MCF 10A (cell line): ENCODE results near the gene HPN. TPM values are rescaled to one million over a fixed set of nuclear protein-coding genes. Genes with fewer than 3 reads are reported as not detected.

ENCODE experiments used
- BruUV-seq: library from RNA; stranded (reverse); fragments of 400-500 nt; replicated peaks from 2 replicates; lab custom pipeline; 2021; lab: Mats Ljungman, UMichigan
- CTCF ChIA-PET: fragments of 300-600 bp; sonication (Branson Sonifier 250); formaldehyde crosslinking; extraction: SDS; loops from one replicate; lab custom pipeline; 2021; ENCODE audit warnings: antibody characterized with exemption, inconsistent platforms; lab: Yijun Ruan, JAX
- POLR2A ChIA-PET: fragments of 300-600, 350-650 bp; sonication (Branson Sonifier 250); formaldehyde crosslinking; extraction: SDS; loops from one replicate; lab custom pipeline; 2020; ENCODE audit warnings: antibody characterized with exemption, inconsistent platforms; lab: Yijun Ruan, JAX
- DNase-seq: peaks from one replicate; pipeline ENCODE4 v3.0.0-alpha.2; 2018; ENCODE audit not compliant: unreplicated experiment
- H3K27ac Mint-ChIP-seq: one replicate; pipeline ENCODE4 v1.8.0; 2022; ENCODE audit warnings: mild to moderate bottlenecking, low read depth, mixed read lengths; ENCODE audit not compliant: unreplicated experiment
- H3K27me3 Mint-ChIP-seq: one replicate; pipeline ENCODE4 v1.8.0; 2022; ENCODE audit warnings: mixed read lengths; ENCODE audit not compliant: insufficient read depth, unreplicated experiment
- H3K36me3 Mint-ChIP-seq: one replicate; pipeline ENCODE4 v1.8.0; 2022; ENCODE audit warnings: mild to moderate bottlenecking, moderate library complexity, mixed read lengths; ENCODE audit not compliant: insufficient read depth, unreplicated experiment
- H3K4me1 Mint-ChIP-seq: one replicate; pipeline ENCODE4 v1.8.0; 2022; ENCODE audit warnings: mixed read lengths; ENCODE audit not compliant: insufficient read depth, unreplicated experiment
- H3K4me3 Mint-ChIP-seq: one replicate; pipeline ENCODE4 v1.8.0; 2022; ENCODE audit warnings: mild to moderate bottlenecking, moderate library complexity, mixed read lengths; ENCODE audit not compliant: unreplicated experiment
- H3K9me3 Mint-ChIP-seq: one replicate; pipeline ENCODE4 v1.8.0; 2022; ENCODE audit warnings: mixed read lengths; ENCODE audit not compliant: unreplicated experiment
- intact Hi-C: fragments of 100-400 bp; cut with micrococcal nuclease; formaldehyde crosslinking; loops from 2 replicates; pipeline ENCODE4 v1.14.1; 2022
- total RNA-seq: library from RNA; stranded (reverse); gene quantifications from 2 replicates; pipeline ENCODE4 v1.2.3, GENCODE V29; 2022
- TF ChIP-seq, protein P1 (sequence below): fragments of 200-600 bp; IDR thresholded peaks from one replicate; pipeline ENCODE4 v1.8.0; 2022; ENCODE audit warnings: antibody characterized with exemption, mild to moderate bottlenecking; ENCODE audit not compliant: unreplicated experiment

HPN gene
- total RNA-seq, 1 experiment from 2014 or later, result not detected

GRCh38 chr19:35088131-35088913 is 46.8 kb downstream of the HPN start:
- Mint-ChIP-seq H3K27ac (no peak overlapping the region), H3K4me1 (peaks cover 5% of the 10 kb centered on the region), H3K27me3 (no peaks in the 10 kb centered on the region), H3K9me3 (no peaks in the 10 kb centered on the region), H3K4me3 (no peak overlapping the region), H3K36me3 (no peaks in the 10 kb centered on the region)
- ChIA-PET CTCF (interaction anchor here (0.9 to 4.7 kb wide), 5 partner anchors 8 to 66 kb away, joined by 3 to 25 read pairs (median 4); no protein-coding TSS in a partner anchor), POLR2A (interaction anchor here (1.1 kb wide), 1 partner anchor 36 kb away, joined by 3 read pairs; no protein-coding TSS in a partner anchor)
- TF ChIP-seq, protein P1, sequence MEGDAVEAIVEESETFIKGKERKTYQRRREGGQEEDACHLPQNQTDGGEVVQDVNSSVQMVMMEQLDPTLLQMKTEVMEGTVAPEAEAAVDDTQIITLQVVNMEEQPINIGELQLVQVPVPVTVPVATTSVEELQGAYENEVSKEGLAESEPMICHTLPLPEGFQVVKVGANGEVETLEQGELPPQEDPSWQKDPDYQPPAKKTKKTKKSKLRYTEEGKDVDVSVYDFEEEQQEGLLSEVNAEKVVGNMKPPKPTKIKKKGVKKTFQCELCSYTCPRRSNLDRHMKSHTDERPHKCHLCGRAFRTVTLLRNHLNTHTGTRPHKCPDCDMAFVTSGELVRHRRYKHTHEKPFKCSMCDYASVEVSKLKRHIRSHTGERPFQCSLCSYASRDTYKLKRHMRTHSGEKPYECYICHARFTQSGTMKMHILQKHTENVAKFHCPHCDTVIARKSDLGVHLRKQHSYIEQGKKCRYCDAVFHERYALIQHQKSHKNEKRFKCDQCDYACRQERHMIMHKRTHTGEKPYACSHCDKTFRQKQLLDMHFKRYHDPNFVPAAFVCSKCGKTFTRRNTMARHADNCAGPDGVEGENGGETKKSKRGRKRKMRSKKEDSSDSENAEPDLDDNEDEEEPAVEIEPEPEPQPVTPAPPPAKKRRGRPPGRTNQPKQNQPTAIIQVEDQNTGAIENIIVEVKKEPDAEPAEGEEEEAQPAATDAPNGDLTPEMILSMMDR, result no peak
- no TSS peak for BruUV-seq
- DNase-seq, result peak; percentile 67
- intact Hi-C loops, result loop anchor here (1.0 to 10.0 kb wide), 3 partner anchors 22 to 114 kb away; no protein-coding TSS in a partner anchor

GRCh38 chr19:35089554-35089953 is 48.0 kb downstream of the HPN start:
- no peaks in the 10 kb centered on the region for H3K9me3 Mint-ChIP-seq
- H3K4me1 Mint-ChIP-seq, result peaks cover 5% of the 10 kb centered on the region
- TF ChIP-seq, protein P1, result no peak
- no peaks in the 10 kb centered on the region for H3K36me3 Mint-ChIP-seq
- ChIA-PET POLR2A (interaction anchor here (1.1 kb wide), 1 partner anchor 35 kb away, joined by 3 read pairs; no protein-coding TSS in a partner anchor), CTCF (interaction anchor here (0.6 to 4.7 kb wide), 14 partner anchors 9 to 122 kb away, joined by 3 to 34 read pairs (median 6); partner anchors contain the start of gene LGI4)
- H3K27me3 Mint-ChIP-seq, result no peaks in the 10 kb centered on the region
- H3K27ac Mint-ChIP-seq, result no peak overlapping the region
- intact Hi-C loops, result loop anchor here (2.0 to 10.0 kb wide), 2 partner anchors 23 to 115 kb away; no protein-coding TSS in a partner anchor
- H3K4me3 Mint-ChIP-seq, result no peak overlapping the region
- no peak for DNase-seq
- no TSS peak for BruUV-seq

- CTCF ChIA-PET, result interaction anchor here (0.6 to 4.7 kb wide), 14 partner anchors 10 to 368 kb away, joined by 3 to 34 read pairs (median 4); partner anchors contain the start of gene LGI4
- Mint-ChIP-seq H3K9me3 (no peaks in the 10 kb centered on the region), H3K27ac (no peak overlapping the region), H3K4me1 (peaks cover 5% of the 10 kb centered on the region), H3K36me3 (no peaks in the 10 kb centered on the region), H3K27me3 (no peaks in the 10 kb centered on the region), H3K4me3 (no peak overlapping the region)
- BruUV-seq, result no TSS peak
- POLR2A ChIA-PET, result no interaction called here
- intact Hi-C loops, result no loop called here
- no peak for DNase-seq
- TF ChIP-seq, protein P1, result no peak
Measured at GRCh38 chr19:35090160-35090505, 48.6 kb downstream of the HPN start.

DNA sequence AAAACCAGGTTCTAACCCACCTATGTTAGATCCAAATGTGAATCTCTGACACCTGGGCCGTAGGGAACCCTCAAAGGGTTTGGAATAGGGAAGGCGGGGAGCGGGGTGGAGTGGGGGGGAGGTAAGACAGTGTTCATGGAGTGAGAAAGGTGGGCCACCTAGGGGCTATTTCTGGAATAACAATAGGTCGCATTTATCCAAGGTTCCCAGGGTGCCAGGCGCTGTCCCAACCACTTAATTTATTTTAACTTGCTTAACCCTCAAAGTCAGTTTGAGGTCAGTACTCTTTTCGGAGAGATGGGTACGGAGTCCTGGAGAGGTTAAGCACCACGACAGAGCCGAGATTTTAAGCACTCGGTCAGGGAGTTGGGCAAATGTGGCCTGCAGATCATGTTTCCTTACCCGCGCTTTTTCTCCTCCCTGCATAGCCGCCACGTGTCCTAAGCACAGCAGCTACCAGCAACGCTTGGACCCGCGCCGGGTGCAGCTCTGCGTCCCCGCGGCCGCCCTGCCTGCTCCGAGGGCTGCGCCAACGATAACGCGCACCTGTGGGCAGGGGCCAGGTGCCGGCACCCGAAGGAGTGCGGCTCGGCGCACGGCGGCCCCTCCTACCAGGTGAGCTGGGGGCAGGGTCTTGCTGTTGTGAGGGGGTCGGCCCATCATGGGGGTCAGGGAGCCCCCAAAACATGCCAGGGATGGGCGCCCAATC is 49.1 kb downstream of the HPN start:
- CTCF ChIA-PET, result interaction anchor here (0.6 to 4.7 kb wide), 18 partner anchors 10 to 736 kb away, joined by 3 to 34 read pairs (median 4); partner anchors contain the start of gene LGI4
- no TSS peak for BruUV-seq
- Mint-ChIP-seq H3K36me3 (no peaks in the 10 kb centered on the region), H3K9me3 (no peaks in the 10 kb centered on the region), H3K4me1 (peaks cover 10% of the 10 kb centered on the region), H3K27me3 (no peaks in the 10 kb centered on the region), H3K4me3 (no peak overlapping the region), H3K27ac (no peak overlapping the region)
- DNase-seq, result peak; percentile 73
- POLR2A ChIA-PET, result no interaction called here
- TF ChIP-seq, protein P1, result peak; percentile 46
- intact Hi-C loops, result no loop called here
